Neural progenitor cell (in vitro differentiated cells): Measurements from ENCODE around the gene FBXO34. TPM values are rescaled to one million over a fixed set of nuclear protein-coding genes. Genes with fewer than 3 reads are reported as not detected.

Experiments used
- DNase-seq: peaks from one replicate; pipeline ENCODE4 v3.0.0-alpha.2; 2016; ENCODE audit warnings: low spot score
- H2AFZ ChIP-seq: fragments of 200-600 bp; sonication (generic); replicated peaks from 2 replicates; pipeline ENCODE4 v1.6.1; 2016; ENCODE audit warnings: antibody characterized with exemption
- H3F3A ChIP-seq: fragments of 200-600 bp; sonication (generic); 2 replicates; pipeline ENCODE4 v1.6.1; 2016; ENCODE audit warnings: antibody characterized with exemption, low read depth
- H3K27ac ChIP-seq: fragments of 200-600 bp; sonication (generic); 2 replicates; pipeline ENCODE4 v1.5.1; 2016; ENCODE audit warnings: mild to moderate bottlenecking
- H3K27me3 ChIP-seq: fragments of 200-600 bp; sonication (generic); 2 replicates; pipeline ENCODE4 v1.6.1; 2016; ENCODE audit warnings: mild to moderate bottlenecking, moderate library complexity
- H3K36me3 ChIP-seq: fragments of 200-600 bp; sonication (generic); 2 replicates; pipeline ENCODE4 v1.5.1; 2016
- H3K4me1 ChIP-seq: fragments of 200-600 bp; sonication (generic); 2 replicates; pipeline ENCODE4 v1.6.1; 2016; ENCODE audit warnings: mixed run types
- H3K4me2 ChIP-seq: fragments of 200-600 bp; sonication (generic); 2 replicates; pipeline ENCODE4 v1.6.1; 2016
- H3K4me3 ChIP-seq: fragments of 200-600 bp; sonication (generic); 2 replicates; pipeline ENCODE4 v1.5.1; 2016
- H3K79me2 ChIP-seq: fragments of 200-600 bp; sonication (generic); 2 replicates; pipeline ENCODE4 v1.6.1; 2016; ENCODE audit warnings: low read depth
- H3K9ac ChIP-seq: fragments of 200-600 bp; sonication (generic); 2 replicates; pipeline ENCODE4 v1.6.1; 2016
- H3K9me3 ChIP-seq: fragments of 200-600 bp; sonication (generic); 2 replicates; pipeline ENCODE4 v1.5.1; 2016; ENCODE audit warnings: low read depth
- H4K20me1 ChIP-seq: fragments of 200-600 bp; sonication (generic); 2 replicates; pipeline ENCODE4 v1.6.1; 2016; ENCODE audit warnings: low read depth
- H3K27ac Mint-ChIP-seq: 3 replicates; pipeline ENCODE4 v1.8.0; 2021; ENCODE audit warnings: mixed read lengths
- H3K27me3 Mint-ChIP-seq: 2 replicates; pipeline ENCODE4 v1.8.0; 2022; ENCODE audit warnings: low read depth, mild to moderate bottlenecking, inconsistent platforms, moderate library complexity, mixed read lengths; ENCODE audit not compliant: insufficient read depth
- H3K36me3 Mint-ChIP-seq: 3 replicates; pipeline ENCODE4 v1.8.0; 2021; ENCODE audit warnings: mixed read lengths
- H3K4me1 Mint-ChIP-seq: 3 replicates; pipeline ENCODE4 v1.8.0; 2021; ENCODE audit warnings: mixed read lengths
- H3K4me3 Mint-ChIP-seq: 3 replicates; pipeline ENCODE4 v1.8.0; 2021; ENCODE audit warnings: mild to moderate bottlenecking, moderate library complexity, mixed read lengths
- H3K9me3 Mint-ChIP-seq: 3 replicates; pipeline ENCODE4 v1.8.0; 2020; ENCODE audit warnings: mixed read lengths
- EZH2 ChIP-seq: fragments of 200-600 bp; sonication (generic); IDR thresholded peaks from 2 replicates; pipeline ENCODE4 v1.6.1; 2017; ENCODE audit warnings: antibody characterized with exemption, mild to moderate bottlenecking, moderate library complexity
- EZH2phosphoT487 ChIP-seq: fragments of 200-600 bp; sonication (generic); IDR thresholded peaks from 2 replicates; pipeline ENCODE4 v1.6.1; 2017; ENCODE audit warnings: antibody characterized with exemption
- total RNA-seq: library from RNA; depleted of rRNA; stranded (reverse); fragments of >200 nt; gene quantifications from 2 replicates; pipeline ENCODE4 v1.2.3, GENCODE V29; 2015; ENCODE audit warnings: low replicate concordance
- TF ChIP-seq, protein P1 (sequence below): fragments of 200-600 bp; sonication (generic); IDR thresholded peaks from 2 replicates; pipeline ENCODE4 v1.5.1; 2017; ENCODE audit warnings: antibody characterized with exemption, mild to moderate bottlenecking

Gene FBXO34
- total RNA-seq, 1 donor from 2014 or later, result 23.2 TPM

DNA sequence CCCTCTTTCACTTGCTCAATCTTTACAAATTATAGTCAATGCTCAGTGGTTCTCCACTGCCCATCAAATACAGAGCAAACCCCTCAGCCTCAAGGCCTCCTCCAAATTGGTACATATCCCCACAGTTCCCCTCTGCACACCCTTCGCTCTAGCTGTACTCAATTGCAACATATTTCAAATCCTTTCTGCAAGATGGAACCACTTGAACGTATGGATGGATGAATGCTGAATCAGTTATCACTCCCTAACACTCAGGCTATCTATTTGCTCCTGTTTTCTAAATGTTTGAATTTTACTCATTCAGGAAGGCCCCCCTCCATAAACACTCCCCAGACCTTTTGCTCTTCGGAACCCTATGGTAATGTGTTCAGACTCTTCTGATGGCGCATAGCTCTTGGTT is 115.9 kb downstream of the FBXO34 start:
- Mint-ChIP-seq H3K36me3 (peaks cover 14% of the 10 kb centered on the region), H3K4me3 (no peak overlapping the region), H3K9me3 (no peaks in the 10 kb centered on the region), H3K27me3 (no peaks in the 10 kb centered on the region), H3K4me1 (peaks cover 2% of the 10 kb centered on the region), H3K27ac (no peak overlapping the region)
- Histone ChIP-seq H3K4me2 (no peak overlapping the region), H3K9ac (no peak overlapping the region), H3F3A (no peaks in the 10 kb centered on the region), H3K36me3 (no peaks in the 10 kb centered on the region), H3K27me3 (no peaks in the 10 kb centered on the region), H3K4me1 (no peaks in the 10 kb centered on the region), H2AFZ (no peak overlapping the region), H3K79me2 (no peaks in the 10 kb centered on the region), H3K9me3 (no peaks in the 10 kb centered on the region), H4K20me1 (no peaks in the 10 kb centered on the region), H3K27ac (no peak overlapping the region), H3K4me3 (no peak overlapping the region)
- TF ChIP-seq EZH2, result no peak
- TF ChIP-seq, protein P1, sequence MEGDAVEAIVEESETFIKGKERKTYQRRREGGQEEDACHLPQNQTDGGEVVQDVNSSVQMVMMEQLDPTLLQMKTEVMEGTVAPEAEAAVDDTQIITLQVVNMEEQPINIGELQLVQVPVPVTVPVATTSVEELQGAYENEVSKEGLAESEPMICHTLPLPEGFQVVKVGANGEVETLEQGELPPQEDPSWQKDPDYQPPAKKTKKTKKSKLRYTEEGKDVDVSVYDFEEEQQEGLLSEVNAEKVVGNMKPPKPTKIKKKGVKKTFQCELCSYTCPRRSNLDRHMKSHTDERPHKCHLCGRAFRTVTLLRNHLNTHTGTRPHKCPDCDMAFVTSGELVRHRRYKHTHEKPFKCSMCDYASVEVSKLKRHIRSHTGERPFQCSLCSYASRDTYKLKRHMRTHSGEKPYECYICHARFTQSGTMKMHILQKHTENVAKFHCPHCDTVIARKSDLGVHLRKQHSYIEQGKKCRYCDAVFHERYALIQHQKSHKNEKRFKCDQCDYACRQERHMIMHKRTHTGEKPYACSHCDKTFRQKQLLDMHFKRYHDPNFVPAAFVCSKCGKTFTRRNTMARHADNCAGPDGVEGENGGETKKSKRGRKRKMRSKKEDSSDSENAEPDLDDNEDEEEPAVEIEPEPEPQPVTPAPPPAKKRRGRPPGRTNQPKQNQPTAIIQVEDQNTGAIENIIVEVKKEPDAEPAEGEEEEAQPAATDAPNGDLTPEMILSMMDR, result no peak
- no peak for TF ChIP-seq EZH2phosphoT487
- no peak for DNase-seq

DNA sequence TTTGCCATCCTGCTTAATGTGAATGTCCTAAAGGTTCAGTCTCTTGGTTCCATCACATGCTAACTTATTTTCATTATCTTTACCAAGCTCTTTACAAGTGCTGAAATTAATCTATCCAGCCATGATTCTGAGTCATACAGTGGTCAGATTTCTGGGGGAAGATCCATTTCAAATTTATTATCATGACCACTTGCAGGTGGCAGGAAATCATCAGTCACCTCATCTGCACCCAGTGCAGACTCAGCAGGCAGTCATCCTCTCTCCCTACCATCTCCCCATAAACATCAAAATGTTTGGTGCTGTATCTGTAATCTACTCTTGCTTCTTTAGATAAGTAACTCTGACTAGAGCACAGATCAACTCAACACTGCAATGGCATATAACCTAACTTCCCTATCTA is 116.9 kb downstream of the FBXO34 start:
- peaks cover 14% of the 10 kb centered on the region for H3K36me3 Mint-ChIP-seq
- H3K27ac Mint-ChIP-seq, result no peak overlapping the region
- no peaks in the 10 kb centered on the region for H4K20me1 ChIP-seq
- H3K4me3 Mint-ChIP-seq, result no peak overlapping the region
- TF ChIP-seq, protein P1, result no peak
- no peak for TF ChIP-seq EZH2phosphoT487
- TF ChIP-seq EZH2, result no peak
- no peak overlapping the region for H3K27ac ChIP-seq
- peaks cover 2% of the 10 kb centered on the region for H3K4me1 Mint-ChIP-seq
- no peaks in the 10 kb centered on the region for H3K27me3 Mint-ChIP-seq
- no peak overlapping the region for H3K4me2 ChIP-seq
- H3K4me3 ChIP-seq, result no peak overlapping the region
- no peaks in the 10 kb centered on the region for H3K79me2 ChIP-seq
- H3K27me3 ChIP-seq, result no peaks in the 10 kb centered on the region
- no peaks in the 10 kb centered on the region for H3K36me3 ChIP-seq
- H3K9me3 ChIP-seq, result no peaks in the 10 kb centered on the region
- no peak overlapping the region for H2AFZ ChIP-seq
- no peaks in the 10 kb centered on the region for H3K9me3 Mint-ChIP-seq
- no peak overlapping the region for H3K9ac ChIP-seq
- no peaks in the 10 kb centered on the region for H3F3A ChIP-seq
- DNase-seq, result no peak
- H3K4me1 ChIP-seq, result no peaks in the 10 kb centered on the region

DNA sequence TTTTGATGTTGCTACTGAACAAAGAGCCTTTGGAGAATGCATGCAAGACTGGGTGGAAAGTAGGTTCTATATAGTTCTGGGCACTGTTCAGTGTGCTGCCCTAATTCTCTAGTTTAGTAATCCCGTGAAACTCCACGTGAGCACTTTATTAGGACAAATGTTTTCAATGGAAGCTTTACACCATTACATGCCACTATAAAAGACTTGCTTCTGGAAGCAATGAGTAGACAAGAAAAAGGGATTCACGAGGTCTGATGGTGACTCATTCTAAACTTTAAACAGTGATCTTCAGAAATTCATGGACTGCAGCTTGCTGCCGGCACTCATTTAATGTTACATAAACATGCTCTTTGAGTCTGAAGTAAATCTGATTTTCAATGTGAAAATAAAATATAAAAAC is 118.1 kb downstream of the FBXO34 start:
- no peaks in the 10 kb centered on the region for H4K20me1 ChIP-seq
- H3K36me3 ChIP-seq, result no peaks in the 10 kb centered on the region
- Mint-ChIP-seq H3K27ac (no peak overlapping the region), H3K4me1 (peaks cover 2% of the 10 kb centered on the region), H3K4me3 (no peak overlapping the region), H3K9me3 (no peaks in the 10 kb centered on the region), H3K36me3 (peaks cover 14% of the 10 kb centered on the region), H3K27me3 (no peaks in the 10 kb centered on the region)
- no peak overlapping the region for H3K9ac ChIP-seq
- H3K27me3 ChIP-seq, result no peaks in the 10 kb centered on the region
- no peaks in the 10 kb centered on the region for H3F3A ChIP-seq
- no peak overlapping the region for H3K4me3 ChIP-seq
- no peak overlapping the region for H3K4me2 ChIP-seq
- no peak overlapping the region for H2AFZ ChIP-seq
- H3K27ac ChIP-seq, result no peak overlapping the region
- H3K79me2 ChIP-seq, result no peaks in the 10 kb centered on the region
- no peak for DNase-seq
- H3K4me1 ChIP-seq, result no peaks in the 10 kb centered on the region
- TF ChIP-seq EZH2phosphoT487, result no peak
- TF ChIP-seq, protein P1, result no peak
- H3K9me3 ChIP-seq, result no peaks in the 10 kb centered on the region
